Pancreas (tissue), 10 donors: Measurements from ENCODE around the gene ZNF644. TPM values are rescaled to one million over a fixed set of nuclear protein-coding genes. Genes with fewer than 3 reads are reported as not detected.

Source experiments
- ATAC-seq, 4 donors: fragments of 200-7000 bp; cut with Tn5 transposase; one replicate each; pipeline versions ENCODE4 v1.8.0 to v1.9.1; 2020; ENCODE audit warnings: mild to moderate bottlenecking in 4 of 4, moderate library complexity in 4 of 4
- DNase-seq, 6 donors: peaks; one replicate each; pipeline ENCODE4 v3.0.0-alpha.2; 2020
- FAIRE-seq: peaks from 2 replicates; lab custom pipeline; 2012; peaks lifted over from hg19 to GRCh38; lab: Jason Lieb, UNC
- H3K27ac ChIP-seq, 4 donors: fragments of 200-600 bp; sonication (generic); 1 replicate in 3 of 4; 2 replicates in 1 of 4; pipeline versions ENCODE4 v1.5.0 to v1.8.0; 2020
- H3K27me3 ChIP-seq, 4 donors: fragments of 200-600 bp; one replicate each; pipeline ENCODE4 v1.8.0; 2021
- H3K36me3 ChIP-seq, 3 donors: fragments of 200-600 bp; sonication (generic) in 1 of 3; one replicate each; pipeline versions ENCODE4 v1.5.0 to v1.8.0; 2020 to 2021
- H3K4me1 ChIP-seq, 3 donors: fragments of 200-600 bp; one replicate each; pipeline ENCODE4 v1.8.0; 2021
- H3K4me3 ChIP-seq, 4 donors: fragments of 200-600 bp; sonication (generic) in 2 of 4; one replicate each; pipeline versions ENCODE4 v1.5.0 to v1.8.0; 2020 to 2021
- H3K9me3 ChIP-seq, 4 donors: fragments of 200-600 bp; one replicate each; pipeline ENCODE4 v1.8.0; 2021
- CTCF ChIP-seq, 4 donors: fragments of 200-600 bp; sonication (generic) in 3 of 4; IDR thresholded peaks; one replicate each; pipeline versions ENCODE4 v1.5.0 to v1.8.0; 2021; ENCODE audit warnings: antibody characterized with exemption in 4 of 4
- WGBS, 2 donors: extraction: QIAGEN DNeasy Blood & Tissue Kit; methylation state at CpG; one replicate each; pipeline ENCODE4 v1.1.7; 2013; 5-methylcytosine and 5-hydroxymethylcytosine counted together
- intact Hi-C, 3 donors: fragments of 100-400 bp; cut with DNase I; formaldehyde crosslinking; loops; one replicate each; pipeline versions ENCODE4 v1.11.1 to v1.14.2; 2022
- polyA plus RNA-seq, 2 donors: library from polyadenylated mRNA; stranded (reverse); fragments of 200-250 nt; gene quantifications; one replicate each; pipeline ENCODE4 v1.2.3, GENCODE V29; 2013
- total RNA-seq, 6 donors: library from RNA; stranded (reverse); fragmentation: NEBNext Ultra II Directional in 4 of 6; extraction: Animal tissue kit (Norgen Biotek cat#: 25700) in 4 of 6; gene quantifications; one replicate each; pipeline versions ENCODE4 v1.2.1 to v1.2.4, GENCODE V29; 2021 to 2023
- donor health status: healthy with polysubstance abuse.
- donor health status: DM: no; HTN: no; CAD: no; lungs with moderate emphysema.
- donor health status: DM: no; HTN: no; CAD: no.
- donor health status: control.
- donor health status: control.
- donor health status: Bipolar disorder and iron deficiency.
- donor health status: DM: yes; HTN: yes; CAD: no.
- donor health status: DM: no; HTN: no; CAD: no.
- donor health status: DM: no; HTN: no; CAD: no.
- donor health status: DM: yes; HTN: yes; CAD: no.

The ZNF644 gene
- total and polyA plus RNA-seq, 8 donors = 10.0 to 33.6 (median 21.8) TPM

DNA sequence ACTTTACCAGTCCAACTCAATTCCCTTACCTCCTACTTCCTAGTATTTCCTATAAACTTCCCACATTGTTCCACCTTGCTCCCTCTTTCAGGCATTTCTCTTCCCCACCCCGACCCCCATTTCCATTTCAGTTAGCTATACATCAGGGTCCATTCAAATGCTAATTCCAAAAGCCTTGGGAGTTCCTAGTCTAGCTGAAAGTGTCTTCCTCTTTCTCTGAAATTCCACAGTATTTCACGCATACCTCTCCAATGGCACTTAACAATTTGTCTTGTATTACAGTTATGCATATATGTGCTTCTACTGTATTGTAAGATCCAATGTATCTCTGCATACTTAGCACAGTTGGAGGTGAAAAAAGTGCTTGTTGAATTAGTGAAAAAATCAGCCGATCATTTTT lies 94.9 kb downstream of the ZNF644 start:
- 78% methylated on average over 3 of the region's 3 CpGs for WGBS, 2 donors
- FAIRE-seq = no peak

DNA sequence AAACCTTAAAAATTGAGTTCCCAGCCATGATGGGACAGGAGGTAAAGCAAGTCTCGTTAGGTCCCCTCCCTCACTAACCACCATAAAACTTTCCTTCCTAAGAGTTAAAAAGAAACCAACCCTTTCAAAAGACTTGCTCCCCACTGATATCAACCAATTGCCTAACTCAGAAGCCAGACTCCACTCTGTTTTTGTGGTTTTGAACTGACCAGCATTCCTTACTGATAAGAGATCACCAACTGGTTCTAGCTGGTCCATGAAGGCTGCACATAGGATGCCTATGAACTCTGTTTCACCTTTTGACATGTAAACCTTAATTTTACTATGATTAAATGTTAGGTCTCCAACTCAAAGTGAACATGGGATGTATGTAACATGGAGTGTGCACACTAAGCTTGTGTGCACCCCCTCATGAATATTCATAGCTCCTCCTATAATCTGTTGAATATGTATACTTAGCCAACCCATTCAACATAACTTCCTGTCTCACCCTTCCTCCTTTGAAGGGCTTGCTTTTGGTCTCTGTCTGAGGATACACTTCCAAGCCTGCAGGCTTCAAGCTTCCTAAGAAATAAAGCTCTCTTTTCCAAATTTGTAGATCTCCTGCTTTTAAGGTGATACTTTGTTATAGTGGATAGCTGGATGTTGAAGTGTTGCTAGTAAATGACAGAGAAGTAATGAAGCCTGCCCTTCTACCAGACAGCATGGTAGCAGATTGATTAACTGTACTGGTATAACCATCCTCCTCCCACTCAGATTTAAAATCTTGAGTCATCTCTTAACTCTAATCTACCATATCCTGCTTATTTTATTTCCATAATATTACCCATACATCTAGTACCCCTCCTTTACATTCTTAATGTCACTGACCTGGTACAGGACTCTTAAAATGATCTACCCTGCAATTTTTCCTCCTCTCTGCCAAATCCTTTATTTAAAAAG lies 95.6 kb downstream of the ZNF644 start:
- Histone ChIP-seq H3K36me3 (no peaks in the 10 kb centered on the region), H3K27ac (no peak overlapping the region), H3K4me3 (no peak overlapping the region), H3K4me1 (peaks cover 8 to 23% (median 15%) of the 10 kb centered on the region in 3 donors), H3K27me3 (no peaks in the 10 kb centered on the region), H3K9me3 (no peaks in the 10 kb centered on the region)
- intact Hi-C loops = no loop called here
- ATAC-seq (peak in 3 of 4 donors; percentile 44 to 61 (median 44)), DNase-seq (no peak), FAIRE-seq (no peak)
- 83 to 90% methylated on average over 1 of the region's 1 CpG for WGBS, 2 donors
- TF ChIP-seq CTCF (IDR thresholded peaks at IDR 0.05) = no peak

More for the DNA sequence above, 94.9 kb downstream of the ZNF644 start:
- intact Hi-C loops = no loop called here
- no peaks in the 10 kb centered on the region for H3K36me3 ChIP-seq
- no peaks in the 10 kb centered on the region for H3K27me3 ChIP-seq
- no peak overlapping the region for H3K4me3 ChIP-seq
- H3K27ac ChIP-seq = no peak overlapping the region
- H3K9me3 ChIP-seq = no peaks in the 10 kb centered on the region
- ATAC-seq (no peak), DNase-seq (no peak)
- H3K4me1 ChIP-seq = peaks cover 8 to 21% (median 15%) of the 10 kb centered on the region in 3 donors
- TF ChIP-seq CTCF (IDR thresholded peaks at IDR 0.05) = no peak

DNA sequence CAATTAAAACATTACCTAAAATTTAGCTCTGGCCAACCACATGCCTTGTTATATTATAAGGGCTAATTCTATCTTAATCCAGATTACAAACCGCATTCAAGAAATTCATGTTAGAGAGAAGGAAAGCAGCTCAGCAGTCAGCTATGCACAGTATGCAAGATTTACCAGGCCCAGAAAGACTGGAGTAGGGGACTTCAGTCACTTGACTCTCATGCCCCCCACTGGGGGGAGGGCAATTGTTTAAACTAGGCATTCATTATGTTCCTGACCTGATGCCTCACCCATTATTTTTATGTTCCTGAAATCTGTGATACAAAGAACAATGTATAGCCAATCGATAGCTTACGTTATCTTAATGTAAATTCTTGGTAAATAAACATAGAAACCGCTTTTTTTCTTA lies 96.9 kb downstream of the ZNF644 start:
- no peak for FAIRE-seq
- TF ChIP-seq CTCF (IDR thresholded peaks at IDR 0.05) = no peak
- no peak for DNase-seq
- no peak overlapping the region for H3K4me3 ChIP-seq
- H3K27me3 ChIP-seq = no peaks in the 10 kb centered on the region
- H3K9me3 ChIP-seq = no peaks in the 10 kb centered on the region
- intact Hi-C loops = no loop called here
- ATAC-seq = no peak
- H3K4me1 ChIP-seq = peaks cover 11 to 34% (median 15%) of the 10 kb centered on the region in 3 donors
- no peak overlapping the region for H3K27ac ChIP-seq
- 83 to 90% methylated on average over 4 of the region's 4 CpGs for WGBS, 2 donors
- no peaks in the 10 kb centered on the region for H3K36me3 ChIP-seq

GRCh38 chr1:90922996-90923395 lies 98.8 kb downstream of the ZNF644 start:
- intact Hi-C loops = no loop called here
- no peak for ATAC-seq
- no peaks in the 10 kb centered on the region for H3K27me3 ChIP-seq
- peaks cover 15 to 34% (median 16%) of the 10 kb centered on the region in 3 donors for H3K4me1 ChIP-seq
- 40 to 44% methylated on average over 2 of the region's 2 CpGs for WGBS, 2 donors
- H3K36me3 ChIP-seq = no peaks in the 10 kb centered on the region
- no peak for DNase-seq
- TF ChIP-seq CTCF (IDR thresholded peaks at IDR 0.05) = no peak
- no peak overlapping the region for H3K27ac ChIP-seq
- H3K9me3 ChIP-seq = no peaks in the 10 kb centered on the region
- FAIRE-seq = no peak
- H3K4me3 ChIP-seq = no peak overlapping the region

DNA sequence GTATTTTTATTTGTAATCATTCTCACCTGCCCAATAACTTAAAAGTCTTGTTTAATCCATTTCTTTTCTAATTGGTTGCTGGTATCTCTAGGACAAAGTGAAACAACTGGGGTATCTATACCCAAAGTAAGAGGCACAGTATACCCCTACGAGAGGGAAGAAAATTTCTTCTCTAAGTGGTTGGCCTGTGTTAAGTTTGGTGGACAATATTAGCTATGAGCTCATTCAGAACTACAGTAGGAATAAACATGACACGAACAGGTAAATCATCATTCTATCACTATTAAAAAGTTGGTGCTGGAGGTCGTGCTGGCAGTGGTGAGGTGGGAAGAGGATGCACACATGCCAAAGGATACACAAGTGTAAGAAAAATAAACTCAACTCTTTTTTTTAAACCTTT lies 99.6 kb downstream of the ZNF644 start:
- intact Hi-C loops = no loop called here
- ATAC-seq (no peak), DNase-seq (no peak), FAIRE-seq (no peak)
- no peak for TF ChIP-seq CTCF (IDR thresholded peaks at IDR 0.05)
- H3K27me3 ChIP-seq = no peaks in the 10 kb centered on the region
- WGBS, 2 donors = 87 to 90% methylated on average over 3 of the region's 3 CpGs
- peaks cover 15 to 34% (median 16%) of the 10 kb centered on the region in 3 donors for H3K4me1 ChIP-seq
- no peaks in the 10 kb centered on the region for H3K36me3 ChIP-seq
- H3K9me3 ChIP-seq = no peaks in the 10 kb centered on the region
- no peak overlapping the region for H3K27ac ChIP-seq
- H3K4me3 ChIP-seq = no peak overlapping the region
